GM12892 (cell line): ENCODE results near the gene HAPLN3.
A peak's percentile ranks its signal among the peaks of the same experiment; 100 is the strongest.

ENCODE experiments used
- DNase-seq: peaks from one replicate; pipeline ENCODE4 v3.0.0; 2011; ENCODE audit not compliant: insufficient read length
- FAIRE-seq: peaks from 2 replicates; lab custom pipeline; 2011; peaks lifted over from hg19 to GRCh38; lab: Jason Lieb, UNC
- POLR2A ChIP-seq: IDR thresholded peaks from 2 replicates; pipeline ENCODE4 v1.6.1; 2011; ENCODE audit warnings: low read depth, low read length, control low read depth
- POLR2AphosphoS5 ChIP-seq: IDR thresholded peaks from 2 replicates; pipeline ENCODE4 v1.6.1; 2011; ENCODE audit warnings: low read depth, low read length, control low read depth
- TAF1 ChIP-seq: IDR thresholded peaks from 2 replicates; pipeline ENCODE4 v1.6.1; 2011; ENCODE audit warnings: low read depth, mild to moderate bottlenecking, control low read depth, low read length, borderline replicate concordance

Gene HAPLN3

GRCh38 chr15:88878720-88879184 is 16.6 kb downstream of the HAPLN3 start:
- FAIRE-seq (peak; percentile 54), DNase-seq (peak; percentile 74)
- TF ChIP-seq POLR2A (no peak), TAF1 (no peak), POLR2AphosphoS5 (no peak)

GRCh38 chr15:88877906-88878305 is 17.4 kb downstream of the HAPLN3 start:
- FAIRE-seq (no peak), DNase-seq (no peak)
- TF ChIP-seq POLR2A = no peak
- no peak for TF ChIP-seq TAF1
- TF ChIP-seq POLR2AphosphoS5 = no peak

DNA sequence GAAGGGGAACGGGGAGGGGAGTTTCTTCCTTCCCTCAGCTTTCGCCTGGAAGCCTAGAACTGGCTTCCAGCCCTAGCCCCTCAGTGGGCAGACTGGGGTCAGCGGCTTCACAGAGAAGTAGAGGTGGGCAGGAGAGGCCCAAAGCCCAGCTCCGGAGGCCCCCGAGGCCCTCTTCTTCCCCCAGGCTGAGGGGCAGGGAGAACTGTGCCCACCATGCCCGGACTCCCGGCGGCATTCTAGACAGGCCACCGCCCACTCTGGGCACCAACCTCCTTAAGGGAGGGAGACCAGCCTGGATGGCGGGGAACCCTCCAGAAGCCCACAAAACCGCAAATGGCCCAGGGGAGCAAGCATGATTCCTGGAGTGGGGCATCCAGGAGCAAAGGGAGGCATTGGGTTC is 17.9 kb downstream of the HAPLN3 start:
- no peak for DNase-seq
- FAIRE-seq = no peak
- no peak for TF ChIP-seq TAF1
- TF ChIP-seq POLR2A = no peak
- TF ChIP-seq POLR2AphosphoS5 = no peak

GRCh38 chr15:88876573-88876972 is 18.8 kb downstream of the HAPLN3 start:
- TF ChIP-seq TAF1 = no peak
- TF ChIP-seq POLR2A = no peak
- no peak for TF ChIP-seq POLR2AphosphoS5
- DNase-seq (no peak), FAIRE-seq (no peak)

DNA sequence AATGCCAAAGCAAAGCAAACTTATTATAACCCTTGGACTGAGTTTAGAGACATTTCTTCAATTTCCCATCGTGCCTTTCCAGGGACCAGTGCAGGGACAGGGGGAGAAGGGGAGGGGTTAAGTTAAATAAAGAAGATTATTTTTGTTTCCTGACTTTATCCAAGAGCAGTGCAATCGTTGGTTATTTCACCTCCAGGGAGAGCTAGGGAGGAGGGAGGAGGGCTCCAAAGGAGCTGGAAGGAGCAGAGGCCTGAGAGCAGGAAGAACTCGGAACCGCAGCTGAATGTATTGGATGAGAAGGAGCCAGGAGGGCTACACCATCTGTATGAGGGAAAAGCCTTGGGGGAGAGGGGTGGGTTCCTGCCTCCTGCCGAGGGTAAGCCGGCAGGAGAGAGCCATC is 20.7 kb downstream of the HAPLN3 start:
- DNase-seq (no peak), FAIRE-seq (no peak)
- TF ChIP-seq POLR2AphosphoS5 (no peak), TAF1 (no peak), POLR2A (no peak)

- FAIRE-seq (no peak), DNase-seq (no peak)
- no peak for TF ChIP-seq TAF1
- no peak for TF ChIP-seq POLR2A
- no peak for TF ChIP-seq POLR2AphosphoS5
Observed at GRCh38 chr15:88874275-88874674, 21.1 kb downstream of the HAPLN3 start.

DNA sequence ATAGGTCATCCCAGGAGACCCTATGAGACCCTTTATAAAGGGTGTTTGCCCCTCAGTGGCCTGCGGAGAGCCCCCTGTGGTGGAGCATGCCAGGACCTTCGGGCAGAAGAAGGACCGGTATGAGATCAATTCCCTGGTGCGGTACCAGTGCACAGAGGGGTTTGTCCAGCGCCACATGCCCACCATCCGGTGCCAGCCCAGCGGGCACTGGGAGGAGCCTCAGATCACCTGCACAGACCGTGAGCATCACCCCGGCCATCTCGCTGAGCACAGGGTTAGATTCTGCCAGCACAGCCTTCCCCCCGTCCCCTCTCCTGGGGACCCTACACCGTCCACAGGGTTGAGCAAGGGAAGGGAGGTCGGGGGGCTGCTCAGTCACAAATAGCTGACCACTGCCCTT is 21.6 kb downstream of the HAPLN3 start:
- TF ChIP-seq POLR2AphosphoS5 (no peak), TAF1 (no peak), POLR2A (no peak)
- FAIRE-seq (no peak), DNase-seq (no peak)

GRCh38 chr15:88872706-88873105 is 22.6 kb downstream of the HAPLN3 start:
- no peak for FAIRE-seq
- no peak for TF ChIP-seq POLR2AphosphoS5
- no peak for TF ChIP-seq POLR2A
- no peak for TF ChIP-seq TAF1

GRCh38 chr15:88872106-88872505 is 23.2 kb downstream of the HAPLN3 start:
- FAIRE-seq = no peak
- DNase-seq = no peak
- TF ChIP-seq TAF1 (no peak), POLR2A (no peak), POLR2AphosphoS5 (no peak)

More at GRCh38 chr15:88872706-88873105, 22.6 kb downstream of the HAPLN3 start:
- DNase-seq = no peak

GRCh38 chr15:88871313-88871712 is 24.0 kb downstream of the HAPLN3 start:
- TF ChIP-seq POLR2AphosphoS5 = no peak
- no peak for TF ChIP-seq POLR2A
- TF ChIP-seq TAF1 = no peak
- FAIRE-seq = no peak
- no peak for DNase-seq

DNA sequence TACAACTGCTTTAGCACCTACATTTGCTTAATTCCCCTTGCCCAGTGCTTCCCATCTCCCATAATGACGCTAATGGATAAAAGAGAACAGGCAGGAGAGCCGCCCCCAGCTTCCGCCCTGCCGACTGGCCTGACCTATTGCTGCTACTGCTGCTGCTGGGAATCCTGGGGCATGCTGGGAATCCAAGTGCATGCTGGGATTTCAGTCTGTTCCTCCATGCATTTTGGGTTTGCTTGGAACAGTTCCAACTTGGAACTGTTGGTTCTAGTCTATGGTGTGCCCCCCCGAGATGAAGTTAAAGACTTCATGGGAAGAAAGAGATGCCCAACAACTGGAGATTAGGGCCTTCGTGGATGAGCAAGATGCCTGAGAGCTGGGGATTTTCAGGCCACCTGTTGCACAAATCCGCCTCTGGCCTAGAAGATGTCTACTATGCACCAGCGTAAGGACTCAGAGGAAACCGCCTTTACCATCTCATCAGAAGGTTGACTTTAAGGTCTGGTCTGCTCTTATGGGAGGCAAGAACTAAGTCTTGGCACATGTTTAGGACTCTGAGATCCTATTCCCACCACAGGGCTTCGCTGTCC is 29.0 kb downstream of the HAPLN3 start:
- FAIRE-seq = no peak
- no peak for TF ChIP-seq POLR2AphosphoS5
- TF ChIP-seq POLR2A = no peak
- TF ChIP-seq TAF1 = no peak
- DNase-seq = no peak

DNA sequence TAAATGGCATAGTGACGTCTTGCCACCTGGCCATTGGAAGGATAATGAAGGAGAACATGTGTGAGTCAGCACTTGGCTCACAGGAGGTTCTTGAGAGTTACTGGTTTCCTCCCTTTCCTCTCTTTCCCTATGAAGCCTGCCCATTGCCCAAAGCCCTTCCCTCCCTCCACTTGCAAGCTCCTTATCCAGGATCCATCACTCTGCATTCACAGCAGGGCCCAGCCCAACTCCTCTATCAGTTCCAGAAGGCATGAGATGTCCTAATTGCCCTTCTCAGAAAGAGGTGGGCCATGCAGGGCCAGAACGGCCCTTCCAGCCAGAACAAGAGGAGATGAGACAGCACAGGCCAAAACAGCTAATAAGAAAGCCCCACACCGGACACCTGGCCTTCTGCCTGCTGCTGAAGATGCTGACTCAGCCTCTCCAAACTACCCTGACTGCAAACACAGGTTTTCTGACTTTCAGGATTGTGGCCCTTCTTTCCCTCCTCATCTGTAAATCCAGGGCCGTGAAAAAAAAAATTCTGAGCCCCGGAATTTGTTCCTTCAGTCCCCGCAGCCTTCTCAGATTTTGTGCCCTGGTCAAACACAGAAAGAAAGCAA is 29.7 kb downstream of the HAPLN3 start:
- TF ChIP-seq TAF1 (no peak), POLR2A (no peak), POLR2AphosphoS5 (no peak)
- DNase-seq (no peak), FAIRE-seq (no peak)
